Lung (tissue), 12 donors: ENCODE results near the gene PUS10. TPM values are rescaled to one million over a fixed set of nuclear protein-coding genes. Genes with fewer than 3 reads are reported as not detected.

Experiments
- ATAC-seq: fragments of 200-7000 bp; cut with Tn5 transposase; one replicate; pipeline ENCODE4 v1.9.1; 2020; ENCODE audit warnings: moderate number of reproducible peaks; ENCODE audit not compliant: insufficient read depth, low FRiP score
- DNase-seq, 3 donors: peaks; one replicate each; pipeline ENCODE4 v3.0.0-alpha.2; 2013 to 2017
- H3K27ac ChIP-seq, 2 donors: one replicate each; pipeline ENCODE4 v1.5.1; 2013; ENCODE audit warnings: mild to moderate bottlenecking in 2 of 2, moderate library complexity in 2 of 2, control low read depth in 1 of 2, inconsistent platforms in 1 of 2, low read depth in 1 of 2, low read length in 1 of 2
- H3K27me3 ChIP-seq, 3 donors: one replicate each; pipeline ENCODE4 v1.5.1; 2013; ENCODE audit warnings: low read length in 2 of 3; ENCODE audit not compliant: control insufficient read depth in 3 of 3, insufficient read depth in 3 of 3
- H3K36me3 ChIP-seq, 4 donors: one replicate each; pipeline ENCODE4 v1.5.1; 2013; ENCODE audit warnings: low read length in 4 of 4, mild to moderate bottlenecking in 1 of 4, moderate library complexity in 1 of 4; ENCODE audit not compliant: control insufficient read depth in 4 of 4, insufficient read depth in 4 of 4
- H3K4me1 ChIP-seq, 5 donors: one replicate each; pipeline ENCODE4 v1.5.1; 2013; ENCODE audit warnings: low read length in 5 of 5, mild to moderate bottlenecking in 2 of 5, moderate library complexity in 1 of 5; ENCODE audit not compliant: control insufficient read depth in 5 of 5, insufficient read depth in 5 of 5
- H3K4me3 ChIP-seq: one replicate; pipeline ENCODE4 v1.5.1; 2013; ENCODE audit warnings: mild to moderate bottlenecking, control low read depth, moderate library complexity
- H3K9ac ChIP-seq, 2 donors: one replicate each; pipeline ENCODE4 v1.5.1; 2013; ENCODE audit warnings: low read length in 2 of 2, control low read depth in 1 of 2; ENCODE audit not compliant: insufficient read depth in 1 of 2
- H3K9me3 ChIP-seq, 4 donors: one replicate each; pipeline ENCODE4 v1.5.1; 2013; ENCODE audit warnings: low read length in 3 of 4, mild to moderate bottlenecking in 1 of 4, moderate library complexity in 1 of 4; ENCODE audit not compliant: control insufficient read depth in 4 of 4, insufficient read depth in 3 of 4
- WGBS, 2 donors: extraction: QIAGEN DNeasy Blood & Tissue Kit; methylation state at CpG; one replicate each; pipeline ENCODE4 v1.1.7; 2013; 5-methylcytosine and 5-hydroxymethylcytosine counted together
- polyA plus RNA-seq, 2 donors: library from polyadenylated mRNA; stranded (reverse); fragments of 200-250 nt; gene quantifications; one replicate each; pipeline ENCODE4 v1.2.1, GENCODE V29; 2013
- total RNA-seq, 2 donors: library from RNA; depleted of rRNA in 1 of 2; stranded (reverse); fragments of >200 nt in 1 of 2; gene quantifications; one replicate each; pipeline ENCODE4 v1.2.1, GENCODE V29; 2014 to 2021
- TF ChIP-seq, protein P1 (sequence below): IDR thresholded peaks from 2 replicates; pipeline ENCODE4 v1.5.1; 2012; ENCODE audit warnings: mild to moderate bottlenecking; ENCODE audit errors: control extremely low read depth, extremely low read depth
- donor health status: control.
- donor health status: control.
- donor health status: Bipolar disorder and iron deficiency.
- donor health status: healthy.
- donor health status: DM: yes; HTN: yes; CAD: no.

PUS10 gene
- total and polyA plus RNA-seq, 4 donors, result 3.4 to 15.8 (median 5.9) TPM

DNA sequence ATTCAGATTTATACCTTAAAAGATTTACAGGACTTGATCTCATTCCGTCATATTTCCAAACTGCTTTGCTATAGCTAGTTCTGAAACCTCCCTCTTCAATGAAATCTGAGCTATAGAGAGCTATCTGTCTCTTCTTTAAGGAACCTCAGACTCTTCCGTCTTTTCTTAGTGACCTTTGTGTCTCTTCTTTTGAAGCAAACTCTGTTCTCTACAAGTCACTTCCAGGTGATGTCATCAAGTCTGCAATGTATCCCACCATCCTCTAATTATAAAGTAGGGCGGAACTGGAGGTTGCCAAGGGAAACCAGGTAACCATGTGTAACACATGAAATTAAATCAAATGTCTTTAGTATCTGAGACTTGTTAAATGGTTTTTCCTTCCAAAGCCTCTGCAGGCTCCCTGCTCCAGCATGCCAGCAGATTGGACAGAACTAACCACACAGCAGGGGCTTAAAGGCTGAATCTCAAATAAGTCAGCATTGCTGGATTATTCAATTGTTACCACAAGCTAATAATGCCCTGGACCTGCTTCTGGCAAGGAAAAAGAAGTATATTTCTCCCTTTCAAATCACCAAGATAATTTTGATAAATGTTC lies 41.7 kb downstream of the PUS10 start:
- no peaks in the 10 kb centered on the region for H3K9me3 ChIP-seq
- TF ChIP-seq, protein P1, sequence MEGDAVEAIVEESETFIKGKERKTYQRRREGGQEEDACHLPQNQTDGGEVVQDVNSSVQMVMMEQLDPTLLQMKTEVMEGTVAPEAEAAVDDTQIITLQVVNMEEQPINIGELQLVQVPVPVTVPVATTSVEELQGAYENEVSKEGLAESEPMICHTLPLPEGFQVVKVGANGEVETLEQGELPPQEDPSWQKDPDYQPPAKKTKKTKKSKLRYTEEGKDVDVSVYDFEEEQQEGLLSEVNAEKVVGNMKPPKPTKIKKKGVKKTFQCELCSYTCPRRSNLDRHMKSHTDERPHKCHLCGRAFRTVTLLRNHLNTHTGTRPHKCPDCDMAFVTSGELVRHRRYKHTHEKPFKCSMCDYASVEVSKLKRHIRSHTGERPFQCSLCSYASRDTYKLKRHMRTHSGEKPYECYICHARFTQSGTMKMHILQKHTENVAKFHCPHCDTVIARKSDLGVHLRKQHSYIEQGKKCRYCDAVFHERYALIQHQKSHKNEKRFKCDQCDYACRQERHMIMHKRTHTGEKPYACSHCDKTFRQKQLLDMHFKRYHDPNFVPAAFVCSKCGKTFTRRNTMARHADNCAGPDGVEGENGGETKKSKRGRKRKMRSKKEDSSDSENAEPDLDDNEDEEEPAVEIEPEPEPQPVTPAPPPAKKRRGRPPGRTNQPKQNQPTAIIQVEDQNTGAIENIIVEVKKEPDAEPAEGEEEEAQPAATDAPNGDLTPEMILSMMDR, result no peak
- H3K9ac ChIP-seq, result no peak overlapping the region
- H3K27ac ChIP-seq, result no peak overlapping the region
- 95 to 96% methylated on average over 3 of the region's 3 CpGs for WGBS, 2 donors
- ATAC-seq (no peak), DNase-seq (no peak)
- no peaks in the 10 kb centered on the region for H3K27me3 ChIP-seq
- H3K4me1 ChIP-seq, result peaks cover 0 to 4% (median 0%) of the 10 kb centered on the region in 5 donors
- peaks cover 0 to 5% (median 0%) of the 10 kb centered on the region in 4 donors for H3K36me3 ChIP-seq
- no peak overlapping the region for H3K4me3 ChIP-seq

DNA sequence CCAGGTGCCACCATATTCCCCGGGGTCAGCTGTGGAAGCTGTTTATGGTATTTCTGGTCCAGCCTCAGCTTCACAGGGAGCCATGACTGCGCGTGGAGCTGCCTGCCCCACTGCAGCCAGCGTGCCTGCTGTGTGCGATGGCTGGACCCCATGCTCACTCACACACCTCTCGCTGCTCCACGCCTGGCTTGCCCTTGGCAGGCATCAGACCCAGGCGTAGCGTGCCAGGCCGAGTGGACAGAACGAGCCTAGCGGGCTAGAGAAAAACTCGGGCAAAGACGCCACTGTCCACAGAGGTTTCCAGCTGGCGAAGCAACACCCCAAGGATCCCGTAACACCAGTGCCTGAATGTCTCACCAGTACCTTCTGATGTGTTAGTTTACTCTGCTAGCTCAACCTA lies 43.4 kb downstream of the PUS10 start:
- Histone ChIP-seq H3K4me3 (no peak overlapping the region), H3K9ac (no peak overlapping the region), H3K9me3 (no peaks in the 10 kb centered on the region), H3K4me1 (peaks cover 0 to 4% (median 0%) of the 10 kb centered on the region in 5 donors), H3K27ac (no peak overlapping the region), H3K27me3 (no peaks in the 10 kb centered on the region), H3K36me3 (peaks cover 0 to 5% (median 0%) of the 10 kb centered on the region in 4 donors)
- WGBS, 2 donors, result 97 to 98% methylated on average over 16 of the region's 16 CpGs
- ATAC-seq (no peak), DNase-seq (no peak)
- TF ChIP-seq, protein P1, result no peak

DNA sequence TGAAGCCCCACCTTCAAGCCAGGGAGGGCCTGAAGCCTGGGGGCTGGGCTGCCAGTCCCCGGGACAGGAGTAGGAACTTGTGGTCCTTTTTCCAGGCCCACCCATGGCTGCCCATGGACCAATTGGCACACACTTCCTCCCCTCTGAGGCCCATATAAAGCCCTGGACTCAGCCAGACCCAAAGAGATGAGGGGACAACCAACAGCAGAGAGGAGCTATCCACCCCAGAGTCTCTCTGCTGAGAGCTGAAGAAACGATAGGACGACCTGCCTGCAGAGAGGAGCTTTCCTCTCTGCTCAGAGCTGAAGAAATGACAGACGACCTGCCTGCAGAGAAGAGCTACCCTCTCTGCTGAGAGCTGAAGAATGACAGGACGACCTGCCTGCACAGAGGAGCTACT lies 44.4 kb downstream of the PUS10 start:
- H3K9ac ChIP-seq, result no peak overlapping the region
- ATAC-seq, result no peak

More for the DNA sequence above, 44.4 kb downstream of the PUS10 start:
- WGBS, 2 donors, result 84 to 91% methylated on average over 5 of the region's 5 CpGs
- Histone ChIP-seq H3K27ac (no peak overlapping the region), H3K27me3 (no peaks in the 10 kb centered on the region), H3K4me1 (peaks cover 0 to 4% (median 0%) of the 10 kb centered on the region in 5 donors), H3K9me3 (no peaks in the 10 kb centered on the region), H3K4me3 (no peak overlapping the region), H3K36me3 (peaks cover 0 to 5% (median 0%) of the 10 kb centered on the region in 4 donors)
- TF ChIP-seq, protein P1, result no peak
- DNase-seq, result no peak
